Mesenchymal stem cell (in vitro differentiated cells and primary cell): ENCODE results near the gene CIB2.

Source experiments
- DNase-seq: peaks from one replicate; pipeline ENCODE4 v3.0.0-alpha.2; 2013
- H2AFZ ChIP-seq: one replicate; pipeline ENCODE4 v1.6.1; 2013; ENCODE audit warnings: low read depth, mild to moderate bottlenecking, control low read depth, inconsistent platforms, low read length, moderate library complexity
- H2AK5ac ChIP-seq: 2 replicates; pipeline ENCODE4 v1.6.1; 2013; ENCODE audit warnings: low read length, moderate library complexity, mild to moderate bottlenecking, inconsistent platforms; ENCODE audit not compliant: severe bottlenecking
- H2BK120ac ChIP-seq: one replicate; pipeline ENCODE4 v1.6.1; 2013; ENCODE audit warnings: low read depth, mild to moderate bottlenecking, inconsistent platforms, low read length, moderate library complexity
- H2BK12ac ChIP-seq, 2 experiments: one replicate each; pipeline ENCODE4 v1.6.1; 2013; ENCODE audit warnings: inconsistent platforms in 2 of 2, low read length in 2 of 2, mild to moderate bottlenecking in 2 of 2, moderate library complexity in 2 of 2, control low read depth in 1 of 2
- H2BK15ac ChIP-seq: one replicate; pipeline ENCODE4 v1.6.1; 2013; ENCODE audit warnings: mild to moderate bottlenecking, low read depth, inconsistent platforms; ENCODE audit not compliant: poor library complexity, severe bottlenecking
- H2BK5ac ChIP-seq: 2 replicates; pipeline ENCODE4 v1.6.1; 2013; ENCODE audit warnings: low read depth, mild to moderate bottlenecking, low read length, control low read depth, inconsistent platforms; ENCODE audit not compliant: poor library complexity, severe bottlenecking
- H3K14ac ChIP-seq, 2 experiments: one replicate each; pipeline ENCODE4 v1.6.1; 2013; ENCODE audit warnings: inconsistent platforms in 2 of 2, low read length in 2 of 2, control low read depth in 1 of 2, mild to moderate bottlenecking in 1 of 2, moderate library complexity in 1 of 2
- H3K18ac ChIP-seq, 2 experiments: one replicate each; pipeline ENCODE4 v1.6.1; 2013; ENCODE audit warnings: inconsistent platforms in 2 of 2, low read length in 2 of 2, control low read depth in 1 of 2, low read depth in 1 of 2, mild to moderate bottlenecking in 1 of 2
- H3K23ac ChIP-seq, 2 experiments: one replicate each; pipeline ENCODE4 v1.6.1; 2013; ENCODE audit warnings: inconsistent platforms in 2 of 2, low read length in 2 of 2, mild to moderate bottlenecking in 2 of 2, moderate library complexity in 2 of 2, control low read depth in 1 of 2
- H3K27ac ChIP-seq: 2 replicates; pipeline ENCODE4 v1.5.1; 2013; ENCODE audit warnings: mild to moderate bottlenecking, moderate library complexity, low read length, control low read depth, inconsistent platforms; ENCODE audit not compliant: poor library complexity, severe bottlenecking
- H3K27me3 ChIP-seq, 2 experiments: 2 replicates each; pipeline versions ENCODE4 v1.6.1 to v1.7.0; 2013; ENCODE audit warnings: low read length in 2 of 2, mild to moderate bottlenecking in 2 of 2, moderate library complexity in 2 of 2, control low read depth in 1 of 2, inconsistent platforms in 1 of 2; ENCODE audit not compliant: control insufficient read depth in 1 of 2, insufficient read depth in 1 of 2
- H3K36me3 ChIP-seq, 2 experiments: 2 replicates each; pipeline versions ENCODE4 v1.6.1 to v1.7.0; 2013; ENCODE audit warnings: low read length in 2 of 2, control low read depth in 1 of 2, inconsistent platforms in 1 of 2, low read depth in 1 of 2, mild to moderate bottlenecking in 1 of 2; ENCODE audit not compliant: insufficient read depth in 2 of 2, control insufficient read depth in 1 of 2
- H3K4ac ChIP-seq, 2 experiments: one replicate each; pipeline ENCODE4 v1.6.1; 2013; ENCODE audit warnings: inconsistent platforms in 2 of 2, low read length in 2 of 2, mild to moderate bottlenecking in 2 of 2, moderate library complexity in 2 of 2, control low read depth in 1 of 2, low read depth in 1 of 2
- H3K4me1 ChIP-seq: 2 replicates; pipeline ENCODE4 v1.6.1; 2013; ENCODE audit warnings: low read depth, low read length, control low read depth; ENCODE audit not compliant: control insufficient read depth, insufficient read depth
- H3K4me2 ChIP-seq: 2 replicates; pipeline ENCODE4 v1.6.1; 2013; ENCODE audit warnings: low read length, mild to moderate bottlenecking, inconsistent platforms; ENCODE audit not compliant: poor library complexity, severe bottlenecking
- H3K4me3 ChIP-seq, 2 experiments: 2 replicates each; pipeline versions ENCODE4 v1.5.1 to v1.7.0; 2013; ENCODE audit warnings: low read length in 2 of 2, mild to moderate bottlenecking in 2 of 2, control low read depth in 1 of 2, low read depth in 1 of 2; ENCODE audit not compliant: insufficient read depth in 1 of 2
- H3K79me1 ChIP-seq: replicated peaks from 2 replicates; pipeline ENCODE4 v1.6.1; 2013; ENCODE audit warnings: mild to moderate bottlenecking, control low read depth, low read length, inconsistent platforms; ENCODE audit not compliant: poor library complexity, severe bottlenecking
- H3K9ac ChIP-seq: 2 replicates; pipeline ENCODE4 v1.7.0; 2013; ENCODE audit warnings: mild to moderate bottlenecking, low read length, moderate library complexity
- H3K9me3 ChIP-seq: 2 replicates; pipeline ENCODE4 v1.7.0; 2013; ENCODE audit warnings: mild to moderate bottlenecking, low read length; ENCODE audit not compliant: control insufficient read depth
- H4K8ac ChIP-seq: one replicate; pipeline ENCODE4 v1.6.1; 2013; ENCODE audit warnings: inconsistent platforms, mild to moderate bottlenecking, low read length, moderate library complexity
- H4K91ac ChIP-seq: one replicate; pipeline ENCODE4 v1.6.1; 2013; ENCODE audit warnings: mild to moderate bottlenecking, low read length, inconsistent platforms
- WGBS: methylation state at CpG from one replicate; pipeline ENCODE4 v1.1.7; 2013; ENCODE audit warnings: mixed read lengths; 5-methylcytosine and 5-hydroxymethylcytosine counted together

The CIB2 gene

DNA sequence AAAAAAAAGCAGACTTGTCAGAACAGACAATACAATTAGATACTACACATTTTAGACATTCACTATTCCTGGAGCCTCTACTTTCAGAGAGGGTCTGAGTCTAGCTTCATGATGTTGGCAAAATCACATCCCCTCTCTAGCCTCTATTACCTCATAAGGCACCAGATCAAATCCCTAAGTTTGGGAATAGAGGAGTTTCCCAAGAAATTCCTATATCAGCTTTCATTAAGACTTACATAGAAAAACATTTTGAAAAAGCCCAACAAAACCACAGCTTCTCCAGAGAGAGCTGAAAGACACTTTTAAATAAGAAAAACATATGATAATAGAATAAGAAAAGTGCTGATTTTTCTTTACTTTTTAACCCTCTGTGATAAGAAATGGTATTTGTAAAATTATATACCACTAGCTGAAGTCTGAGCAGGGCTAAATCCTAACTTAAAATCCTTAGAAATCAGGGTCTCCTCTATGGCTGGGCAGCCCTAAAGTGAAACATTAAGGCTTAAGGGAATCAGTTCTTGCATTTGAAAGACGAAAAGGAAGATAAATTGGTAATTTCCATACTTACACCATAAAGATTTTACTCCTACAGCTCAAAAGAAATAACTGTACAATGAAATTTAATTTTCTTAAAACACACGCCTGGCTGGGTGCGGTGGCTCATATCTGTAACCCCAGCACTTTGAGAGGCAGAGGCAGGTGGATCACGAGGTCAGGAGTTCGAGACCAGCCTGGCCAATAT, 58.0 kb downstream of the CIB2 start:
- H3K36me3 ChIP-seq, result peaks cover 2 to 5% of the 10 kb centered on the region in 2 experiments
- H3K4me1 ChIP-seq, result peaks cover 13% of the 10 kb centered on the region
- H3K27me3 ChIP-seq, result no peaks in the 10 kb centered on the region
- peak overlapping the region in 1 of 2 experiments; percentile 58 for H3K4me3 ChIP-seq
- no peak overlapping the region for H2BK12ac ChIP-seq
- peak overlapping the region; percentile 83 for H3K9ac ChIP-seq
- H3K18ac ChIP-seq, result no peak overlapping the region
- H4K8ac ChIP-seq, result no peak overlapping the region
- DNase-seq, result peak; percentile 63
- WGBS, result 95% methylated on average over 5 of the region's 5 CpGs
- H3K27ac ChIP-seq, result peak overlapping the region; percentile 80
- H3K23ac ChIP-seq, result no peak overlapping the region
- no peaks in the 10 kb centered on the region for H3K79me1 ChIP-seq
- H2BK15ac ChIP-seq, result no peak overlapping the region
- H3K4me2 ChIP-seq, result no peak overlapping the region
- no peak overlapping the region for H2AFZ ChIP-seq
- no peak overlapping the region for H4K91ac ChIP-seq
- H2AK5ac ChIP-seq, result no peak overlapping the region
- H2BK5ac ChIP-seq, result no peak overlapping the region
- no peaks in the 10 kb centered on the region for H3K9me3 ChIP-seq
- no peak overlapping the region for H3K14ac ChIP-seq
- H3K4ac ChIP-seq, result no peak overlapping the region
- no peak overlapping the region for H2BK120ac ChIP-seq

DNA sequence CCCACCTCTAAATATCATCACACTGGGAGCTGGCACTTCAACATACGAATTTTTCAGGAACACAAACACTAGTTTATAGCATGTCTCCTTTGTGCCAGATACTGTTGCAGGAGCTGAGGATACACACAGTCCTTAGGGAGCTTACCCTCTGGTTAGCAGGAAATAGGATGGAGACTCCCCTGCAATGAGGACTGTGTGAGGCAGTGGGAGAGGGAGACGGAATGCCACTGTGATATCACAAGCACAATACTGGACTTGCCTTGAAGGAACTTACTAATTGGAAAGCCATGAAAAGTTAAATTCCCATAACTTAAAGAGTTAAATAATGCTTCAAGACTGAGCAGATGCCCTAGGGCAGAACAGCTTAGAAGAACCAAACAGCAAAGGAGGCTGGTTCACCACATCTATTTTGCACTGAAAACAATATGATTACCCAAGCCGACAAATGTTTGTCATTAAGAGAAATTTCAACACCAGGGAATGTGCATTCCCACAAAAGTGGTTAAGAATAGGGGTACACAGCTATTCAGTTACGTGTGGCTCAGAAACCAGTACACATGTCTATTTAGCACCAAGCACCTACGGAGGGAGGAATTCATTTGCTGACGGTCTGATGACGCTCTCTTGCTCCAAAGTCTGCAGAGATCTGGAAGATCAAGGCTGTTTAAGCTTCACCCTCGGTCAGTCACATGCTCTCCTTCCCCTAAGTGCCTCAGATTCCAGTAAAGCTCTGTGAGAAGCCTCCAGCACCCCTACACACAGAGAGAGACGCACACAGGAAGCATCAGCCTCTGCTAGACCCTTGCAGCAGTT, 59.0 kb downstream of the CIB2 start:
- Histone ChIP-seq H2AFZ (no peak overlapping the region), H3K14ac (no peak overlapping the region), H3K79me1 (no peaks in the 10 kb centered on the region), H3K4ac (peak overlapping the region in 1 of 2 experiments; percentile 63), H3K4me3 (peak overlapping the region in 1 of 2 experiments; percentile 58), H2BK15ac (no peak overlapping the region), H3K4me2 (peak overlapping the region; percentile 47), H2BK120ac (no peak overlapping the region), H3K27me3 (no peaks in the 10 kb centered on the region), H4K8ac (no peak overlapping the region), H3K18ac (peak overlapping the region in 1 of 2 experiments; percentile 88), H3K4me1 (peaks cover 17% of the 10 kb centered on the region), H2AK5ac (peak overlapping the region; percentile 76), H2BK12ac (peak overlapping the region; percentile 91 to 98), H3K23ac (no peak overlapping the region), H4K91ac (no peak overlapping the region), H3K9me3 (no peaks in the 10 kb centered on the region), H3K36me3 (peaks cover 2 to 5% of the 10 kb centered on the region in 2 experiments), H3K27ac (peak overlapping the region; percentile 80), H3K9ac (peak overlapping the region; percentile 83), H2BK5ac (no peak overlapping the region)
- WGBS, result 32% methylated on average over 9 of the region's 9 CpGs
- DNase-seq, result peak; percentile 94

DNA sequence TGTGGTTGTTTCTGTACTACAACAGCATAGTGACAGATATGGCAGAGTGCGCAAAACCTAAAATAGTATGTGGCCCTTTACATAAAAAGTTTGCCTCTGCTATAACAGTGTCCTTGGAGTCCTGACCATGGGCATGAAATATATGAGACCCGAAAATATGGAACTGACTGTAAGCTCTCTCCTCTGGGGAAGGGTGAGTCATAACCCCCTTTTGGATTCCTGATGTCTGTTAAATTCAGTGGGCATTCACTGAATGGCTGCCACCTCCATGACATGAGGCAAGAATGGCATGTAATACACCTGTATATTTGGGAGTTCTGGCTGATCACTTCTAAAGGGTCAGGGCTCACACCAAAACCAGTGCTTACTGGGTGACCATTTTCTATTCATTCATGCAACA, 59.9 kb downstream of the CIB2 start:
- Histone ChIP-seq H3K27ac (peak overlapping the region; percentile 80), H2BK120ac (no peak overlapping the region), H2BK15ac (no peak overlapping the region), H3K9me3 (no peaks in the 10 kb centered on the region), H2AFZ (no peak overlapping the region), H3K23ac (no peak overlapping the region), H2AK5ac (peak overlapping the region; percentile 47), H2BK12ac (peak overlapping the region; percentile 25 to 44), H3K14ac (no peak overlapping the region), H3K4ac (peak overlapping the region; percentile 4 to 35), H2BK5ac (no peak overlapping the region), H3K4me3 (peak overlapping the region in 1 of 2 experiments; percentile 35), H4K91ac (peak overlapping the region; percentile 18), H3K36me3 (peaks cover 0 to 5% of the 10 kb centered on the region in 2 experiments), H3K9ac (peak overlapping the region; percentile 83), H3K4me2 (no peak overlapping the region), H3K27me3 (no peaks in the 10 kb centered on the region), H4K8ac (no peak overlapping the region), H3K18ac (no peak overlapping the region), H3K4me1 (peaks cover 21% of the 10 kb centered on the region), H3K79me1 (no peaks in the 10 kb centered on the region)
- WGBS, result 77% methylated on average over 2 of the region's 2 CpGs
- no peak for DNase-seq
